Caco-2 (cell line): ENCODE measurements around the gene MYLK4. TPM values are rescaled to one million over a fixed set of nuclear protein-coding genes. Genes with fewer than 3 reads are reported as not detected.

Experiments used
- BruUV-seq: library from RNA; stranded (reverse); fragments of 400-500 nt; replicated peaks from 2 replicates; lab custom pipeline; 2021; lab: Mats Ljungman, UMichigan
- CTCF ChIA-PET: fragments of 300-600 bp; sonication (Branson Sonifier 250); formaldehyde crosslinking; loops from one replicate; lab custom pipeline; 2022; ENCODE audit warnings: antibody characterized with exemption; lab: Charles Lee
- POLR2A ChIA-PET: fragments of 300-600 bp; sonication (Branson Sonifier 250); formaldehyde crosslinking; loops from one replicate; lab custom pipeline; 2022; ENCODE audit warnings: antibody characterized with exemption; lab: Charles Lee
- DNase-seq, 2 experiments: peaks; one replicate each; pipeline versions ENCODE4 v3.0.0 to v3.0.0-alpha.2; 2020 to 2022
- H3K27me3 ChIP-seq: replicated peaks from 2 replicates; pipeline ENCODE4 v1.6.0; 2011; ENCODE audit warnings: low read length; ENCODE audit not compliant: control insufficient read depth, insufficient read depth
- H3K36me3 ChIP-seq: 2 replicates; pipeline ENCODE4 v1.5.1; 2011; ENCODE audit warnings: low read length; ENCODE audit not compliant: control insufficient read depth, insufficient read depth
- H3K4me1 ChIP-seq: fragments of 250-450 bp; sonication (Bioruptor Pico); 2 replicates; pipeline ENCODE4 v1.5.1; 2020; ENCODE audit warnings: mild to moderate bottlenecking
- H3K4me3 ChIP-seq: 2 replicates; pipeline ENCODE4 v1.5.1; 2011; ENCODE audit warnings: low read depth, mild to moderate bottlenecking, control low read depth, low read length
- H3K9me3 ChIP-seq: fragments of 250-450 bp; sonication (Bioruptor Pico); 2 replicates; pipeline ENCODE4 v1.5.1; 2020; ENCODE audit warnings: mild to moderate bottlenecking, moderate library complexity
- H3K27ac Mint-ChIP-seq: one replicate; pipeline ENCODE4 v1.8.0; 2022; ENCODE audit warnings: mixed read lengths; ENCODE audit not compliant: unreplicated experiment
- H3K27me3 Mint-ChIP-seq: one replicate; pipeline ENCODE4 v1.8.0; 2022; ENCODE audit warnings: mixed read lengths; ENCODE audit not compliant: insufficient read depth, unreplicated experiment
- H3K36me3 Mint-ChIP-seq: one replicate; pipeline ENCODE4 v1.8.0; 2022; ENCODE audit warnings: mild to moderate bottlenecking, mixed read lengths; ENCODE audit not compliant: insufficient read depth, unreplicated experiment
- H3K4me1 Mint-ChIP-seq: one replicate; pipeline ENCODE4 v1.8.0; 2022; ENCODE audit warnings: low read depth, mixed read lengths; ENCODE audit not compliant: unreplicated experiment
- H3K4me3 Mint-ChIP-seq: one replicate; pipeline ENCODE4 v1.8.0; 2022; ENCODE audit warnings: mild to moderate bottlenecking, moderate library complexity, mixed read lengths; ENCODE audit not compliant: unreplicated experiment
- H3K9me3 Mint-ChIP-seq: one replicate; pipeline ENCODE4 v1.8.0; 2022; ENCODE audit warnings: mixed read lengths; ENCODE audit not compliant: unreplicated experiment
- intact Hi-C: fragments of 100-400 bp; cut with micrococcal nuclease; formaldehyde crosslinking; loops from one replicate; pipeline ENCODE4 v1.10.0; 2022; ENCODE audit not compliant: unreplicated experiment
- total RNA-seq: library from RNA; stranded (reverse); gene quantifications from 2 replicates; pipeline ENCODE4 v1.2.3, GENCODE V29; 2022
- TF ChIP-seq, protein P1 (sequence below), 2 experiments: fragments of 200-600 bp in 1 of 2; IDR thresholded peaks; 1 replicate in 1 of 2; 2 replicates in 1 of 2; pipeline versions ENCODE4 v1.5.1 to v1.8.0; 2011 to 2022; ENCODE audit warnings: antibody characterized with exemption in 1 of 2, control low read depth in 1 of 2, inconsistent platforms in 1 of 2, low read depth in 1 of 2, low read length in 1 of 2, mild to moderate bottlenecking in 1 of 2, moderate library complexity in 1 of 2; ENCODE audit not compliant: insufficient read depth in 1 of 2, severe bottlenecking in 1 of 2, unreplicated experiment in 1 of 2

The MYLK4 gene
- total RNA-seq, 1 experiment from 2014 or later: 0.75 TPM

DNA sequence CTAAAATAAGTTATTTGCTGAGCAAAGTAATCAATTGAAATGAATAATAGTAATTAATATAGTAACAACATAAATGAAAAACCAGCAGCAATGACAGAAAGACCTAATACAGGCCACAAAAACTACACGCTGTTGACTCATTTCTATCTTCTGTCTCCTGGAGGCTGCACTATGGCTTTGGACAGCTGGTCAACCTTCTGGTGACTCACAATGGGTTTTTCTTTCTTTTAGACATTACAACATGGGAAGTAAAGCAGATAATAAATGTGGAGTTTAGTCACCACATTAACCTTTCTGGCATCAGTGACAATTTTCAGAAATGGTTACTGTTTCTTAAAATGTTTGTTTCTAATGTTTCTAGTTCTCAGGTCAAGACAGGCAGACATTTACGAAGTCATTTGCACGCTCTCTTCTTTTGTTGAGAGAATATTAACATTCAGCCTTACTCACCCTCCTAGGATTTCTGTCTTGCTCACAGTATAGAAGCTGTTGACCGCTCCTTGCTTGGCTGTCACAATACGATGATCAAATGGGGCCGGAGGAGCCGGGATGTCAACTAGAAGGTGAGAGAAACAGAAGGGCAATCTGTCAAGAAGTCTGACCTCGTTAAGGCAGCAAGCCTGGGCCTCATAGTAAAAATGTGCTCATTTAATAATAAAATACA, 62.2 kb downstream of the MYLK4 start:
- Mint-ChIP-seq H3K36me3 (no peaks in the 10 kb centered on the region), H3K4me3 (no peak overlapping the region), H3K9me3 (no peaks in the 10 kb centered on the region), H3K4me1 (no peaks in the 10 kb centered on the region), H3K27ac (no peak overlapping the region), H3K27me3 (no peaks in the 10 kb centered on the region)
- Histone ChIP-seq H3K4me1 (peaks cover 6% of the 10 kb centered on the region; the same call in 1 of the 2 replicates), H3K9me3 (no peaks in the 10 kb centered on the region), H3K4me3 (no peak overlapping the region), H3K27me3 (no peaks in the 10 kb centered on the region), H3K36me3 (no peaks in the 10 kb centered on the region)
- no TSS peak for BruUV-seq
- POLR2A ChIA-PET: no interaction called here
- TF ChIP-seq, protein P1, sequence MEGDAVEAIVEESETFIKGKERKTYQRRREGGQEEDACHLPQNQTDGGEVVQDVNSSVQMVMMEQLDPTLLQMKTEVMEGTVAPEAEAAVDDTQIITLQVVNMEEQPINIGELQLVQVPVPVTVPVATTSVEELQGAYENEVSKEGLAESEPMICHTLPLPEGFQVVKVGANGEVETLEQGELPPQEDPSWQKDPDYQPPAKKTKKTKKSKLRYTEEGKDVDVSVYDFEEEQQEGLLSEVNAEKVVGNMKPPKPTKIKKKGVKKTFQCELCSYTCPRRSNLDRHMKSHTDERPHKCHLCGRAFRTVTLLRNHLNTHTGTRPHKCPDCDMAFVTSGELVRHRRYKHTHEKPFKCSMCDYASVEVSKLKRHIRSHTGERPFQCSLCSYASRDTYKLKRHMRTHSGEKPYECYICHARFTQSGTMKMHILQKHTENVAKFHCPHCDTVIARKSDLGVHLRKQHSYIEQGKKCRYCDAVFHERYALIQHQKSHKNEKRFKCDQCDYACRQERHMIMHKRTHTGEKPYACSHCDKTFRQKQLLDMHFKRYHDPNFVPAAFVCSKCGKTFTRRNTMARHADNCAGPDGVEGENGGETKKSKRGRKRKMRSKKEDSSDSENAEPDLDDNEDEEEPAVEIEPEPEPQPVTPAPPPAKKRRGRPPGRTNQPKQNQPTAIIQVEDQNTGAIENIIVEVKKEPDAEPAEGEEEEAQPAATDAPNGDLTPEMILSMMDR (IDR thresholded peaks at IDR 0.05; ENCODE audit: insufficient read depth in 1 of 2, low read depth in 1 of 2, low read length in 1 of 2, severe bottlenecking in 1 of 2, unreplicated experiment in 1 of 2): no peak
- intact Hi-C loops: no loop called here
- no peak for DNase-seq
- CTCF ChIA-PET: no interaction called here

DNA sequence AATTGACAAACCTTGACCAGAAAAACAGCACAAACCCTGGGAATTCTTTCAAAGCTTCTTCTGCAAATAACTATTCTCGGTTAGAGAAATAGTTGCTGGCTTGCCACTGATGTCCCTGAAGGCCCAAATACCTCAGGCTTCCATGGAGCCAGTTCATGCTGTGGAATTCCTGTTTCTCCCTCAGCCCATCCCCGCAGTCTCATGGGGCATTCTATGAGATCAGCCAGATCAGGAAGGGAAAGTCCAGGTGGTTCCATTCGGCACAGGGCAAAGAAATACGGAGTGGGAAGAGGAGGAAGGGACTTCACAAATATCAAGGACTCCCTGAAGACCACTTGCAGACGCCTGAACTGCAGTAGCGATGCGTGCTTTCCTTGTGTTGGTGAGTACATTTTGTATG, 63.3 kb downstream of the MYLK4 start:
- no peaks in the 10 kb centered on the region for H3K9me3 ChIP-seq
- CTCF ChIA-PET: no interaction called here
- BruUV-seq: no TSS peak
- no peaks in the 10 kb centered on the region for H3K27me3 ChIP-seq
- no peak overlapping the region for H3K4me3 Mint-ChIP-seq
- H3K9me3 Mint-ChIP-seq: no peaks in the 10 kb centered on the region
- H3K4me1 ChIP-seq: peaks cover 6% of the 10 kb centered on the region; the same call in 1 of the 2 replicates
- H3K4me1 Mint-ChIP-seq: no peaks in the 10 kb centered on the region
- no peak for DNase-seq
- intact Hi-C loops: no loop called here
- POLR2A ChIA-PET: no interaction called here
- TF ChIP-seq, protein P1 (IDR thresholded peaks at IDR 0.05; ENCODE audit: insufficient read depth in 1 of 2, low read depth in 1 of 2, low read length in 1 of 2, severe bottlenecking in 1 of 2, unreplicated experiment in 1 of 2): no peak
- H3K36me3 Mint-ChIP-seq: no peaks in the 10 kb centered on the region
- H3K36me3 ChIP-seq: no peaks in the 10 kb centered on the region
- H3K27ac Mint-ChIP-seq: no peak overlapping the region
- no peak overlapping the region for H3K4me3 ChIP-seq
- no peaks in the 10 kb centered on the region for H3K27me3 Mint-ChIP-seq

DNA sequence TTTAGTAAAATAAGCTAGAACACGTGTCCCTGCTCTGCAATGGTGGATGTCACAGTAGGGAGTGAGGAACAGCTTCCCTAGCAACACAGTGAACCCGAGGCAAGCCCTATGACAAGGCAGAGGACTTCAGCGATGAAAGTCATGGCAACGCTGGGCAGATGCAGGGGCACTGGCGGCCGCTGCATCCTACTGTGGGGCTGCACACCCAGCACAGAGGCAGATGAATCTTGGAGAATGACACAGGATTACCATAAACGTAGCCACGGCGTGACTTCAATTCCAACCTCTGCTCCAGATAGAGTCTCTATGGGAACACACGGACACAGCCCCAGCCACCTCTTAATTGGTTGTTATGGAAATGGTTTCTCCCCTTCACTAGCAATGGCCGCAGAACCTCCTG, 64.2 kb downstream of the MYLK4 start:
- no peaks in the 10 kb centered on the region for H3K9me3 ChIP-seq
- intact Hi-C loops: no loop called here
- Mint-ChIP-seq H3K9me3 (no peaks in the 10 kb centered on the region), H3K4me3 (no peak overlapping the region), H3K4me1 (no peaks in the 10 kb centered on the region), H3K36me3 (no peaks in the 10 kb centered on the region), H3K27ac (no peak overlapping the region), H3K27me3 (no peaks in the 10 kb centered on the region)
- no peaks in the 10 kb centered on the region for H3K27me3 ChIP-seq
- H3K4me3 ChIP-seq: no peak overlapping the region
- BruUV-seq: no TSS peak
- DNase-seq: no peak
- H3K36me3 ChIP-seq: no peaks in the 10 kb centered on the region
- H3K4me1 ChIP-seq: peaks cover 6% of the 10 kb centered on the region; the same call in 1 of the 2 replicates
- CTCF ChIA-PET: no interaction called here
- POLR2A ChIA-PET: no interaction called here
- TF ChIP-seq, protein P1 (IDR thresholded peaks at IDR 0.05; ENCODE audit: insufficient read depth in 1 of 2, low read depth in 1 of 2, low read length in 1 of 2, severe bottlenecking in 1 of 2, unreplicated experiment in 1 of 2): no peak
